Stimulated activated CD4-positive, alpha-beta T cell treated with anti-CD3 and anti-CD28 coated beads, Interleukin-4, amount 100 ng/mL, for 4 hours (primary cell): ENCODE results near the gene TIMM21.

ENCODE experiments used
- DNase-seq, 2 experiments: peaks; one replicate each; pipeline ENCODE4 v3.0.0-alpha.2; 2020

TIMM21 gene, protein sequence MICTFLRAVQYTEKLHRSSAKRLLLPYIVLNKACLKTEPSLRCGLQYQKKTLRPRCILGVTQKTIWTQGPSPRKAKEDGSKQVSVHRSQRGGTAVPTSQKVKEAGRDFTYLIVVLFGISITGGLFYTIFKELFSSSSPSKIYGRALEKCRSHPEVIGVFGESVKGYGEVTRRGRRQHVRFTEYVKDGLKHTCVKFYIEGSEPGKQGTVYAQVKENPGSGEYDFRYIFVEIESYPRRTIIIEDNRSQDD

GRCh38 chr18:74147779-74148542 is at the start of gene TIMM21, which contains the start of gene FBXO15:
Gene TIMM21, plus strand, starts transcription at chr18:74148523. Its CDS starts 286 bp downstream, at chr18:74148809.
Gene FBXO15, minus strand, starts transcription at chr18:74147834. Its CDS starts 49 bp downstream, at chr18:74147785.
- peak; percentile 94 for DNase-seq

DNA sequence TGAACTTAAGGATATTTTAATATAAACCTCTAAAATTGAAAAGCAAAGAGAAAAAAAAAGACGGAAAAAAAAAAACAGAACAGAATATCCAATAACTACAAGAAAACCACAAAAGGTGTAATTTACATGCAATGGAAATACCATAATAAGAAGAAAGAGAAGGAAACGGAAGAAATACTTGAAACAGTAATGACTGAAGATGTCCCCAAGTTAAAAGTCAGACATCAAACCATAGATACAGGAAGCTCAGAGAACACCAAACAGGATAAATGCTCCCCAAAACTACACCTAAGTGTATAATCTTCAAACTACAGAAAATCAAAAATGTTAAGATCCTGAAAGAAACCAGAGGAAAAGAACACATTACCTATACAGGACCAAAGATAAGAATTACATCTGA is 39.9 kb upstream of the TIMM21 start:
- no peak for DNase-seq

DNA sequence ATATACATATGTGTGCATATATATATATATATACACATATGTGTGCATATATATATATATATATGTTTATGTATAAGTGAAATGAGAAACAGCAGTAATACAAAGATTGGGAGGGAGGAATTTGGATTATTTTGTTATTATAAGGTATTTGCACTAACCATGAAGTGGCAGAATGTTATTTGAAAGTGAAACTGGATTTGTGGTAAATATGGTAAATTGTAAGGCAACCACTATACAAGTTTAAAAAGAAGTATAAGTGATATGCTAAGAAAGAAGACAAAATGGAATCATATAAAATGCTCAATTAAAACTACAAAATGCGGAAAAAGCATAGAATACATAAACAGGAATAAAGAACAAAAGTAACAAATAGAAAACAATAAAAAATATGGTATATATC is 38.2 kb upstream of the TIMM21 start:
- no peak for DNase-seq

DNA sequence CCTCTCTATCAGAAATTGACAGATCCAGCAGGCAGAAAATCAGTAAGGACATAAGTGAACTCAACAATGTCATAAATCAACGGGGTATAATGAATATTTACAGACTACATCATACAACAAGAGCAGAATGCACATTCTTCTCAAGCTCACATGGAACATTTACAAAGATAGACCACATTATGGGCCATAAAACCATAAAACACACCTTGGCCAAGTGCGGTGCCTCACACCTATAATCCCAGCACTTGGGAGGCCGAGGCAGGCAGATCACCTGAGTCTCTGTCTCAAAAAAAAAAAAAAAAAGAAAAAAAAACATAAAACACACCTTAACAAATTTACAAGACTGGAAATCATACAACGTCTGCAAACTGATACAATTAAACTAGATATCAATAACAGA is 37.3 kb upstream of the TIMM21 start:
- no peak for DNase-seq

GRCh38 chr18:74113711-74114110 is 34.6 kb upstream of the TIMM21 start:
- DNase-seq = no peak

GRCh38 chr18:74114116-74114515 is 34.2 kb upstream of the TIMM21 start:
- no peak for DNase-seq

DNA sequence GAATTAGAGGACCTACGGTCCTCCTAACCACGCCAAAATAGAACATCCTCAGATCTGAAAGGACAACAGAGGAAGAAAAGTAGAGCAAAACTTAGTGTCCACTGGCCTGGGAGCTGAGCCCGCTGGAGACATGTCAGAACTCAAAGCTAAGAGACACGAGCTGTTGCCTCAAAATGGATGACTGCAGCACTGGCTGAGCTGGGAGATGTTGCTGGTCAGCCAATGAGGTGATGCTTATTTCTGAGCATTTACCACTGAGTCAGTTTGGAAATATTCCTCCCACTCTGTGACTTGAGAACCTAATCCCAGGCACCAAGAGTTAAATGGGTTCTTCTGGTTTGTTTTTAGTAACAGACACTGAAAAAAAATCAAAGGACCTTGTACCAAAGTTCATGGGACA is 33.3 kb upstream of the TIMM21 start:
- no peak for DNase-seq

DNA sequence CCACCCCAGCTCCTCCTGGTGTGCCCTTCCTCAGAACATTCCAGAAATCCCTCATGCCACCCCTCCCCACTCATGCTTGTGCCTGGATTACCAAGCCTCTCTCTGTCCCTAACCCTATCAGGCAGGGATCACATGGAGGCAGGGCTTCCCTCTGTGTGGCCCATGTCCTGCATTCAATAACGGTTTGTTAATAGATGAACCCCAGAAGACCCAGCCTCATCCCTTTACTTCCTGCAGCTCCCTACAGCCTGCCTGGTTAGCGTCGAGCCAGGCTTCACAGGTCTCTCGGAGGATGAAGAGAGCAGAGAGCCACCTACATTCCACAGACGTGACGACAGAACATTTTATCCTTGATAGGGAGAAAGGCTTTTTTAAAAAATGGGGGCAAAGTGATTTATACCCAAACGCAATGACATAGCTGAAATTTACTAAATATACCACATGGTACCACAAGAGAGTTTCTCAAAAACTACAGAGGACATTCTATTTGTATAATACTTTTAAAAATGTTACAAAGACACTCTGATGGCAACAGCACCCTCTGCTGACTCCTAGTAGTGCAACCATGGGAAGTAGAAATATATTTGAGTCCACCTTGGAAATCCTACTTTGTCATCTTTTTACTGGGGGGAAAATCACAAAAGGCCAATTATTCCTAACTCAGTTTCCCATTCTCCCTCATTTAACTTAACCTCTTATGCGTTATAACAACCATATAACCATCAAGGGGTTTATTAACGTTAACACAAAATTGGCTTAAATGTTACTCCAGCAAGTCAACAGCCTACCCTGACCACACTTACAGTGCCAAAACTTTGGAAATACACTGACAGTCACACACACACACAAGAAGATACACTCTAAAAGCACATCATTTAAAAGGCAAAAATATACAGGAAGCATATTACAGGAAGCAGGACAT is 31.4 kb upstream of the TIMM21 start:
- DNase-seq = no peak

GRCh38 chr18:74123200-74123599 is 25.1 kb upstream of the TIMM21 start:
- no peak for DNase-seq

GRCh38 chr18:74124642-74125041 is 23.7 kb upstream of the TIMM21 start:
- no peak for DNase-seq

GRCh38 chr18:74126684-74127655 is 21.4 kb upstream of the TIMM21 start:
- no peak for DNase-seq

DNA sequence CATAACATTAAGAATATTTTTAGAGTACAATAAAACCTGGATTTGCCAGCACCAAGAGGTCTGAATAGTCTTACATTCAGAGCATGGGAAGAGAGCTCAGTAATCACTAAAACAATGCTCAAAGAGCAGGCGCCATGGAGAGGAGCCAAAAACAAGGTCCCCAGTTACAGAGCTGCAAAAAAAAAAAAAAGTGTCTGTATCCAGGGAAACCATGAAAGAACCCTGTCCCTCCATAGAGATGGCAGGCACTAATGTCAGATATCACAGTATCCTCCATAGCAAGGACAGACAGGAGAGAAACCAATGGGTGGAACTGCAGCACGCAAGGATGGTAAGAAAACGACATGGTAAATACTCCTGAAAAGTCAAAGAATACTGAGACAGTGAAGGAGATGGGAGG is 20.2 kb upstream of the TIMM21 start:
- DNase-seq = no peak

DNA sequence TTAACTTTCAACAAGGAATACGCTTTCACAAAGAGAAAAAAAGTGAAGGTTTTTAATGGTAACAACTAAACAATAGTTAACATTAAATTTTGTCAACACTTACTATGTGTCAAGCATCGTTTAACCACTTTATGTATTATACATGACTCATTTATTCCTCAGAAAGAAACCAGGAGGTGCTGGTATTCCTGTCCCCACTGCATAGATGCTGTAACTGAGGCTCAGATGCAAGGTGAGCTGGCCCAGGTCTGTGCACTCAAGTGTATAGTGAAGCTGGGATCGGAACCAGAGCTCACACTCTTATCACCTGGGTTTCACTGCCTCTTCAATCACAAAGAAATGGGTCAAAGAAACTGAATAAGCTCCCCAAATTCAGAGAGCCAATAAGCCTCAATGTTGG is 17.2 kb upstream of the TIMM21 start:
- DNase-seq = no peak

- no peak for DNase-seq
These were observed 16.1 kb upstream of the TIMM21 start for GRCh38 chr18:74132201-74132600.

DNA sequence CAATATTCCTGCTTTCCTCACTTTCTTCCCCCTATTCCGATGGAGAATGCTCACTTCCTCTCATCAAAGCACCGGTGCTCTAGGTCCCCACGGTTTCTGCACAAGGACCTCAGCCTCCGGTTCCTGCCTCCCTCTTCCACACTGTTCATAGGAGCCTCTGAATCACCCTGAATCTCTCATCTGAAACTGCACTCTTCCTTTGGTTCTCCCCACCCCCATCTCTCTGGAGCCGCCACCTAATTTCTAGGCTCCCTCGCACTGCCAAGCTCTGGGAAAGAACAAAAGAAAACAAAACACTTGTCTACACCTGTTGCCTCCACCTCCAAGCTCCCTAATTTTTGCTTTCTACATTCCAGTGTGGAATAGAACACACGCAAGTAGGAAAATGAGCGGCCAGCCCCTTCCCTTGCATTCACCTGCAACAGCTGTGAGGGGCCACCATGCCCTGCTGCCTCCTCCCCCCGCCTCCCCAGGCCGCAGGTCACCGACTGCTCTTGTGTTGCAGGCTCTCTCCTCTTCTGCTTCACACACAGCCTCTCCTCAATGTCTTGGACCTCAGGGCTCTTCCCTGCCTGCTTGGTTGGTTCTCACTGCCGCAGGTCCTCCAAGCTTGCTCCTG is 10.3 kb upstream of the TIMM21 start:
- no peak for DNase-seq

DNA sequence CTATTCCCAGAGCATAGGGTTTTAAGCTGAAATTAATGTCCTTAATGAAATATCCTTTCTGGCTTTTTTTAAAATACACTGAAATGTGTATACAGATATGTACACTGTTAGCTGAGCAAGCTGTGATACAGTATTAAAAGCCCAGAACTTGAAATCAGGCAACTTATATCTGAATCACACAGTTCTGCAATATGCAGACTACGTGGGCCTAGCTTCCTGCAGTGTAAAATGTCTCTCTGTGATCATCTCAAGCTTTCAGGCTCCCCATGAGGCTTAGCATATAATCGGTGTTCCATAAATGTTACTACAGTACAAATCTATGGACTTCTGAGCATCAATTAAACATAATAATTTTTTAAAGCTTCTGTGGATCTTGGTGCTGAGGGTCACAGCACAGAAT is 8.9 kb upstream of the TIMM21 start:
- no peak for DNase-seq

- DNase-seq = peak in 1 of 2 experiments; percentile 45
These were observed 8.4 kb upstream of the TIMM21 start for GRCh38 chr18:74139888-74140287.

- no peak for DNase-seq
These were observed 7.7 kb upstream of the TIMM21 start for GRCh38 chr18:74140582-74140981.

GRCh38 chr18:74141667-74142066 is 6.7 kb upstream of the TIMM21 start:
- no peak for DNase-seq

GRCh38 chr18:74142252-74142651 is 6.1 kb upstream of the TIMM21 start:
- DNase-seq = no peak

GRCh38 chr18:74146756-74147155 is 1.6 kb upstream of the TIMM21 start:
- no peak for DNase-seq

- DNase-seq = no peak
These were observed 888 bp upstream of the TIMM21 start for GRCh38 chr18:74147491-74147778.
